GM18517 (cell line): ENCODE measurements around the gene BRD2.

ENCODE experiments used
- ATAC-seq: cut with Tn5 transposase; IDR thresholded peaks from one replicate; pipeline ENCODE4 v1.9.1; 2021; ENCODE audit warnings: mild to moderate bottlenecking, moderate library complexity; ENCODE audit not compliant: unreplicated experiment

BRD2 gene

DNA sequence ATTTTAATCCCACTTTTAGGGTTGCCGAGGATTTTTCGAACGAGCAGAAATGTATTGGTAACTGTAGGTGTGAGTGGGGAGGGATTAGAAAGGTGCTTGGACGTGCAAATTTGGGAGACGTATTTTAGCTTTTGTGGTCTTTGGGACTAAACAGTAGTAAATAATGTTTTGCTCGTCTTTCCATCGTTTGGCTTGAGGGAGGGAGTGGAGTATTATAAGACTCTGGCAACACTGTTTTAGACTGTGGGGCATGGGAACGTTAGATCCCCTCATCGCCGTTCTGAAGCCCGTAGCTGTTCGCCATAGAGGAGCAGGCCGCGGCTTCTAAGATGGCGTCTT is 2.8 kb downstream of the BRD2 start:
- no peak for ATAC-seq

DNA sequence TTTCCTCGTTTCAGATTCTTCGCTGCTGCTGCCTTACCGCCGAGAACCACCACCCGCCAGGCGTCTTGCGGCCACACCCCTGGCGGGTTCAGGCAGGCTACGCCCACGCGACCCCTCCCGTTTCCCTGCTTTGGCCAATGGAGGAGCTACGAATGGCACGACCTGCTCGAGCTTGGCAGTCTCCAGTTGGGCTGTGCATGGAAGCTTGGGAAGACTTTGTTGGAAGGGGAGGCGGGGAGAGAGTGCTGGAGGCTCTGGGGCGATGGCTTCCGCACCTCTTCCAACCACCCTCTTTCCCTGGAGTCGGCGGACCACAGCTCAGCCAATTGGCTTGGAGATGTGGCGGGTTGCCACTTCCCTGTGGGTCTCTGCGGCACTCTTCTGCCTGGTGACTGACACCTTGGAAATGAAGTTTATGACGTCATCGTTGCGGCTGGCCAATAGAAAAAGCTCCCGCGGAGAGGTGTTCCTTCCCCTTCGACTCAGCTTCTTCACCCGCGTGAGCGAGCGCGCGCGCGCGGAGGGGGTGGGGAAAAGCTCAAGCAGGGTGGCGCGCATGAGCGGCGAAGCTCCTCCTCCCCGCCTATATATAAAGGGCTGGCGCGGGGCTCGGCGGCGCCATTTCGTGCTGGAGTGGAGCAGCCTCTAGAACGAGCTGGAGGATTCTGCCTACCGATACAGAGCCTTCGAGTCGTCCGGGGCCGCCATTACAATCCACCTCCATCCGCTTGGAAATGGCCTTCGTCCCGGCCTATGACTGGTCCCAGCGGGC is 3.4 kb downstream of the BRD2 start:
- peak; percentile 58 for ATAC-seq

DNA sequence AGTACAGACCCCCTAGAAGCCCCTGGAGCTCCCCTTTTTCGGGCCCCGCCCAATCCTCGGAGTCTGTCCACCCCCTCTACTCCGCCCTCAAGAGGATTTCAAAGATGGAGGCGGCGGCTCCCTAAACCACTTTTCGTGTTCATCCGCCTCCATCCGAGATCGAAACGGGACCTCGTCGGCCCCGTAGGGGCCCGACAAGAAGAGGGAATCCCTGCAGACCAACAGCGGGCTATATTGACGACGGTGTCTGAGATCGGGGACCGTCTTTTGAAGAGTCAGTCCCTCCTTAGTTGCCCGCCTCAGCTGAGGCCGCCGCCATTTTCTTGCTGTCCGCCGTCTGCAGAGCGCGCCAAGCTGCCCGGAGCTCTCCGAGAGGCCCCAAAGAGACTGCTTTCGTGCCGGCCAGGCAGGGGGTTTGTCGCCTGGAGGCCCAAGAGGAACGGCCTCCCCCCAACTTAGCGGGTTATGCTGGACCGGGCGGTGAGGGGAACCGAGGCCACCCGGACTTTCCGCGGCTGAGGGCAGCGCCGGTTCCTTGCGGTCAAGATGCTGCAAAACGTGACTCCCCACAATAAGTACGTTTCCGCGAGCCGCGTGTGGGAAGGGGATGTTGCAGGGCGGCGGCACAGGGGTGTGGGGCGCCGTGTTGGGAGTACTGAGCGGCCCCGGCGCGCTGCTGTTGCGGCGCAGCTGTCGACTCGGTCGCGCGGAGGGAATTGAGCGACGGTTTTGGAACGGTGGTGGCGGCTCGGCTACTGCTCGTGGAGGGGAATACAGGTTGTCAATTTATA is 4.2 kb downstream of the BRD2 start:
- ATAC-seq: no peak

DNA sequence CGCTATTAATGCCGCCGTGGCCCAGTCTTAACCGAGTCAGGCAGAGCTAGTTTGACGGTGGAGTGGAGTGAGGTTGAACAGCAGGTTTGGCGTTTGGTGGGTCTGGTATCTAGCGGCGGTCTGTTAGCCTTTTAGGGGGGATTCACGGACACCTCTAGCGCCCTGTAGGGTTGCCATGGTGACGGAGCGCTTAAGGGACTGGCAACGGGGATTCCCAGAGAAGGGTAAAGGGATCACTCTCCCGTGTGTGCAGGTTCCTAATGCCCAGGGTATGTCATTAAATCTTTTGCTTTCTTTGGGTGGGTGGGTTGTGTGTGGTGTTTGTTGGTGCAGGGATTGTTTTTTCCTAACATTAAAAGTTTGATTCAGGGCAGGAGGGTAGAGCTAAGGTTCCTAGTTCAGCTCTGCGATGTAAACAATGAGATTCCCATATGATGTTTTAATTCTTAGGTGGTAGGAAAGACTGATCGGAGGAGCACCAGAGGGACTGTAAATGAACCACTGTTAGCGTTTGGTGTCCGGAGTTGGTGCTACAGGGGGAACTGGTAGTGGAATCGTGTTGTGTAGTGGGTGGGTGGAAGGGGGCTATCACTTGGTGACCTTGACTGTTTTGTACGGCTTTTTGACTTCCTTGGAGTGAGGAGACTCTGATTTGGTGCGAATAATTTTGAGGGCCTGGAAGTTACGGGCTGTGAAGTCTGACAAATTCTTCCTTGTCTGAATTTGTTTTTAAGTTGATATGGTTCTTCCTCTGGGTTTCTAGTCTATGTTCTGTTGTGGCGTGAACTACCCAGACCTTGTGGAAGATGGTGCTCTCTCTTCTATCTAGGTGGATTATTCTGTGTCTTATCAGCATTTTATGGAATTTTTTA is 5.0 kb downstream of the BRD2 start:
- ATAC-seq: no peak

DNA sequence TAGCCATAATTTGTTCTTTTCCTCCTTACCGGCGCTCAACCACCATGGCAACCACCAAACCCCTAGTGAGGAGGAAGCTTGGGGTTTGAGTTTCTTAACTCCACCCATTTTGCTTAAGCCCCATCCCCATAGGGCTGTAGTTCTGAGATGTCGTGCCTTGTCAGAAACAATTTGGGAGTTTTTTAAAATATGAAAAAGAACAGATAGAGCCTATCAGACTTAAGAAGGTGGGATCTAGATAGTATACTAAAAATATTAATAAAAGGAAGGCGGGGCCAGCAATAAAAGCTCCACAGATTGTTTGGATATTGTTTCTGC is 5.6 kb downstream of the BRD2 start:
- ATAC-seq: no peak

DNA sequence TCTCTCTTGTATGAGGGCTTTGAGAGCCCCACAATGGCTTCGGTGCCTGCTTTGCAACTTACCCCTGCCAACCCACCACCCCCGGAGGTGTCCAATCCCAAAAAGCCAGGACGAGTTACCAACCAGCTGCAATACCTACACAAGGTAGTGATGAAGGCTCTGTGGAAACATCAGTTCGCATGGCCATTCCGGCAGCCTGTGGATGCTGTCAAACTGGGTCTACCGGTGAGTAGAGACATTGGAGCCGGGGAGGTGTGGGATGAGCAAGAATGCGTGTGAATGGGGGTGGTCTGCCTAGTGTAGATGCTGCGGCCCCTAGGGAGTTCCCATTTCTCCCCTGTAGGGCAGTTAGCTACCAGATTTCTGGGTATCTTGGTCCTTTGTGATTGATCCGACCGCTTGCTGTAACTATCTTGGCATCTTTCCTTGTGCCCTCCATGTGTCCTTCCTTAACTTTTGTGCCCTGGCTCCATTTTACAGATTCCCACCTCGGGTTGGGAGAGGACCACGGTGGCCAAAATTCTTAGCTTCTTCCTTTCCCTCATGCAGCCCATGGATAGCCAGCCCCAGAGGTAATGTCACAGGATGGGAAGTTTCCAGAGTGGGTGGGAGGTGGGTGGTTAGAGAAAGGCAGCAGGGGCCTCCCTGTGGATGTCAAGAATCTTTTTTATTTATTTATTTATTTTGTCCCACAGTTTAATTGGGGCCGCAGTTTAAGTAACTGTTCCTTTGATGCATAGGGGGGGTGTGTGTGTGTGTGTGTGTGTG is 6.3 kb downstream of the BRD2 start:
- no peak for ATAC-seq

DNA sequence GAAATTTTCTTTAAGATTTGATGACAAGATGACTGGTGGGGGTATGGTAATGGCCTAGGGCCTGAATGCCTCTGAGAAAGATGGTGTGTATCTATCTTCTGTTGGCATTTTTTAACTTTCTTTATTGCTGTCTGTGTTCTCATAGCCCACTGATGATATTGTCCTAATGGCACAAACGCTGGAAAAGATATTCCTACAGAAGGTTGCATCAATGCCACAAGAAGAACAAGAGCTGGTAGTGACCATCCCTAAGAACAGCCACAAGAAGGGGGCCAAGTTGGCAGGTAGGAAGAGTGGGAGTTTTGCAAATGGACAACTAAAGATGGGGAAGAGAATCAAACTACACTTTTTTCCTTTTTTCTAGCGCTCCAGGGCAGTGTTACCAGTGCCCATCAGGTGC is 7.5 kb downstream of the BRD2 start:
- ATAC-seq: no peak

DNA sequence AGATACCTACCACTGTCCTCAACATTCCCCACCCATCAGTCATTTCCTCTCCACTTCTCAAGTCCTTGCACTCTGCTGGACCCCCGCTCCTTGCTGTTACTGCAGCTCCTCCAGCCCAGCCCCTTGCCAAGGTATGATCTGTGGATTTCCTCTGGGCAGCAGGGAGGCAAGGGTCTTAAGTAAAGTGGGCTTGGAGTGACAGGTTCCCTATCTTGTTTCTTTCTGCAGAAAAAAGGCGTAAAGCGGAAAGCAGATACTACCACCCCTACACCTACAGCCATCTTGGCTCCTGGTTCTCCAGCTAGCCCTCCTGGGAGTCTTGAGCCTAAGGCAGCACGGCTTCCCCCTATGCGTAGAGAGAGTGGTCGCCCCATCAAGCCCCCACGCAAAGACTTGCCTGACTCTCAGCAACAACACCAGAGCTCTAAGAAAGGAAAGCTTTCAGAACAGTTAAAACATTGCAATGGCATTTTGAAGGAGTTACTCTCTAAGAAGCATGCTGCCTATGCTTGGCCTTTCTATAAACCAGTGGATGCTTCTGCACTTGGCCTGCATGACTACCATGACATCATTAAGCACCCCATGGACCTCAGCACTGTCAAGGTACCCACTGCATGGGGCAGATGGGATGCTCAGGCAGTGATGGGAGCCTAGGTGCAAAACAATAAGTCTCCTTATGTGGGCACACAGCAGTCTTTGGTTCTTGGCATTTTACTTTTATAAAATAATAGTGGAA is 8.1 kb downstream of the BRD2 start:
- ATAC-seq: no peak

DNA sequence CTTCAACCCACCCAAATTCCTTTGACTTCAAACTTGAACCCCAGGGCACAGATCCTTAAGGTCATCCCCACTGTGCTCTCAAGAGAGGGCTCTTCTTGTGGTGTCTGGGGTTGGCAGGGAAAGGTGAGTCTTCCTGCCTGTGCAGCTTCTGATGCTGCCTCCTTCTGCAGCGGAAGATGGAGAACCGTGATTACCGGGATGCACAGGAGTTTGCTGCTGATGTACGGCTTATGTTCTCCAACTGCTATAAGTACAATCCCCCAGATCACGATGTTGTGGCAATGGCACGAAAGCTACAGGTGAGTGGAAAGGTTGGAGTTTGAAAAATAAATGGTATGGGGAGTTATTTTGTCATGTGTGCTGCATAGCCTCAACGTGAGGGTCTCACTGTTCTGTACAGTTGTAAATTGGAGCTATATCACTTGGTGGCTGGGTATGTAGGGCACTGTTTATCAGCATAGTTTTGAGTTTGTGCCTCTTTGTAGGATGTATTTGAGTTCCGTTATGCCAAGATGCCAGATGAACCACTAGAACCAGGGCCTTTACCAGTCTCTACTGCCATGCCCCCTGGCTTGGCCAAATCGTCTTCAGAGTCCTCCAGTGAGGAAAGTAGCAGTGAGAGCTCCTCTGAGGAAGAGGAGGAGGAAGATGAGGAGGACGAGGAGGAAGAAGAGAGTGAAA is 9.0 kb downstream of the BRD2 start:
- ATAC-seq: no peak

DNA sequence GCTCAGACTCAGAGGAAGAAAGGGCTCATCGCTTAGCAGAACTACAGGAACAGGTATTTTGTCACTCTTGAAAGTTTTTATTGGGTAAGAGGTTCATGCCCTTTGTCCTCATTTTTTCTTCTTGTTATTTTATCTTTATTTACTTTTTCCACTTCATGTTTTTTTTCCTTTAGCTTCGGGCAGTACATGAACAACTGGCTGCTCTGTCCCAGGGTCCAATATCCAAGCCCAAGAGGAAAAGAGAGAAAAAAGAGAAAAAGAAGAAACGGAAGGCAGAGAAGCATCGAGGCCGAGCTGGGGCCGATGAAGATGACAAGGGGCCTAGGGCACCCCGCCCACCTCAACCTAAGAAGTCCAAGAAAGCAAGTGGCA is 9.5 kb downstream of the BRD2 start:
- no peak for ATAC-seq

DNA sequence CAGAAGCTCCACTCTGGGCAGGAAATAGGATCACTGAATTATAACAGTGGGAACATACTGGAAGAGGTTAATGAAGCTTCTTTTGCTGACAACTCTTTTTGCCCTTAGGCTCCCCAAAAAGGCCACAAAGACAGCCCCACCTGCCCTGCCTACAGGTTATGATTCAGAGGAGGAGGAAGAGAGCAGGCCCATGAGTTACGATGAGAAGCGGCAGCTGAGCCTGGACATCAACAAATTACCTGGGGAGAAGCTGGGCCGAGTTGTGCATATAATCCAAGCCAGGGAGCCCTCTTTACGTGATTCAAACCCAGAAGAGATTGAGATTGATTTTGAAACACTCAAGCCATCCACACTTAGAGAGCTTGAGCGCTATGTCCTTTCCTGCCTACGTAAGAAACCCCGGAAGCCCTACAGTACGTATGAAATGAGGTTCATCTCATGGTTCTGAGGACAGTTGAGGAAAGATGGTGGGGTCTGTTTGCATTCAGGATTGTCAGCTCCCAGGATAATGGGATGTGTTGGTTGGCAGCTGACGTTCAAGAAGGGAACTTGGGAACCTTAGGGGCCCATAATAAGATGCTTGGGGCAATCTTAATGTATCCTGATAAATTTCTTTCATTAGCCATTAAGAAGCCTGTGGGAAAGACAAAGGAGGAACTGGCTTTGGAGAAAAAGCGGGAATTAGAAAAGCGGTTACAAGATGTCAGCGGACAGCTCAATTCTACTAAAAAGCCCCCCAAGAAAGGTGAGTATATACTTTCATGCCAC is 11.5 kb downstream of the BRD2 start:
- ATAC-seq: no peak

DNA sequence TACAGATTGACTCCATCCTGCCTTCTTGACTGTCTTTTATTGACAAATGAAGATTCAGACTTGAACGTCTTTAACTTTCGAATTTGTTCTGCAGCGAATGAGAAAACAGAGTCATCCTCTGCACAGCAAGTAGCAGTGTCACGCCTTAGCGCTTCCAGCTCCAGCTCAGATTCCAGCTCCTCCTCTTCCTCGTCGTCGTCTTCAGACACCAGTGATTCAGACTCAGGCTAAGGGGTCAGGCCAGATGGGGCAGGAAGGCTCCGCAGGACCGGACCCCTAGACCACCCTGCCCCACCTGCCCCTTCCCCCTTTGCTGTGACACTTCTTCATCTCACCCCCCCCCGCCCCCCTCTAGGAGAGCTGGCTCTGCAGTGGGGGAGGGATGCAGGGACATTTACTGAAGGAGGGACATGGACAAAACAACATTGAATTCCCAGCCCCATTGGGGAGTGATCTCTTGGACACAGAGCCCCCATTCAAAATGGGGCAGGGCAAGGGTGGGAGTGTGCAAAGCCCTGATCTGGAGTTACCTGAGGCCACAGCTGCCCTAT is 12.2 kb downstream of the BRD2 start:
- ATAC-seq: no peak

DNA sequence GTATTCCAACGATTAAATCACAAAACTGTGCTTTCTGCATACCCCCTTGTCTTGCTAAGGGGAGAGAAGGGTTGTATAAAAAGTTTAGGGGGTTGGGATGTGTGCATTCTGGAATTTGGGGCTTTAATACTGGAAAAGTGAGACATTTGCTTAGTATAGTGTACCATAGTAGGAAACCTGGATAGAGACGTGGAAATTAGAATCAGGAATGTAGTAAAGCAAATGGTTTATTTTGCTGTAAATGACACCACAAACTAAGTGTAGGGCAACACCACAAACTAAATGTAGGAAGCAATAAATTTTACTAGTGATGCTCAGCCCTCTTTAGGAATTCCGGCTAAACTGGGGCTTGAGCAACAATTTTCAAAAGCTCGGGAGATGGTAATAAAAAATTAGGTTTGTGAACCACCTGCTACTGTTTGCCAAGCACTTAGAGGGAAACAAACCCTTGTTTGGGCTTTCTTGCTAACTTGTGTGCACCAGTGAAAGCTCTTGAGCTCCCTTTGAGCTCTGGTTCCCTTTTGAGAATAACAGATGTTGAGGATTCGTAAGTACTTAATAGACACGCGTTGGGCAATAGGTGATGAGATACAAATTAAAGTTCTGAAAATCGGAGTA is 13.8 kb downstream of the BRD2 start:
- no peak for ATAC-seq

DNA sequence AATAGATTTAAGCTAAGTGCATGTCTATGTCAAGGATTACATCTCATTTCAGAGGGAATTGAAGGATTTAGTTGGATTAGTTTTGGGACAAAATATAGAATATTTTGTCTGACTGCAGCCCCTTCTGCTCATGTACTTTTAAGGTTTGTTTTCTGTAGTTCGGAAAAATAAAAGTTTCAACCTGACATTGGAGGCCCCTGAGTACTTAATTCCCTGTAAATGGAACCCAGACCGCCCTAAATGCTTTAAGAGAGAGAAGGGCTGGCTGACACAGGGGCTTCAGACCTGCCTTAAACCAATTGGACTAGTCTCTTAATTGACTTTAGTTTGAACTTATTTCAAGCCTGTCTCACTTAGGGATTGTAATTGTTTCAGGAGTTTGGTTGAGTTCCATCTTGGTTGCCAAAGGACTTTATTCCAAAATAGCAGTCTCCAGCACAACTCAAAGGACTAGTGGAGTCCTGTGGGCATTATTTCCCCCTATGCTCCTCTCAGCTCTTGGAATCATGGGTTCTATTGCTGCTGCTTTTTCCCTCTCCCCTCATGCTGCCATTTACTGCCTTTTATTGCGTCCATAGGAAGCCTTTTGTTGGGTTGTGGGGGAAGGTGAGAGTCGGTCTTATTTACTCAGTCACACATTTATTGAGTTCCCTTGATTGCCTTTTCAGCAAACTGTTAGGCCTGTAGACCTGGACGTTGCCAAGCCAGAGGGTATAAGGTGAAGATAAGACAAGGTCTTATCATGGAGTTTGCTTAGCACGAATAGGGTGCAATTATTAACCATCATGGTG is 14.5 kb downstream of the BRD2 start:
- no peak for ATAC-seq

DNA sequence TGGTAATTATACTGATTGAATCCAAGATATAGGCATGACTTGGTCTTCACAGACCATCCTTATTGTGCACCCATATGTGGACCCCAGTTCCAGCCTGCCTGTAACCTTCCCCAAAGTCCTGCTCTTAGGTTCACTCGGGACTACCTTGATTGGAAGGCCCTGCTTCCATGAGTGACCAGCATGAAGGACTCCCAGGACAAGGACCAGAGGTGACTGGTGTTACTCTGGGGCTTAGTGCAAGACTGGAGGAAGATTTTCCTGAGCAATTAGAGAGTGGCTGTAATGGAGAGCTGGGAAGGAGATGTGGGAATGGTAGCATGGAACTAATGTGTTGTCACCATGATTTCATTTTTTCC is 15.1 kb downstream of the BRD2 start:
- ATAC-seq: no peak

DNA sequence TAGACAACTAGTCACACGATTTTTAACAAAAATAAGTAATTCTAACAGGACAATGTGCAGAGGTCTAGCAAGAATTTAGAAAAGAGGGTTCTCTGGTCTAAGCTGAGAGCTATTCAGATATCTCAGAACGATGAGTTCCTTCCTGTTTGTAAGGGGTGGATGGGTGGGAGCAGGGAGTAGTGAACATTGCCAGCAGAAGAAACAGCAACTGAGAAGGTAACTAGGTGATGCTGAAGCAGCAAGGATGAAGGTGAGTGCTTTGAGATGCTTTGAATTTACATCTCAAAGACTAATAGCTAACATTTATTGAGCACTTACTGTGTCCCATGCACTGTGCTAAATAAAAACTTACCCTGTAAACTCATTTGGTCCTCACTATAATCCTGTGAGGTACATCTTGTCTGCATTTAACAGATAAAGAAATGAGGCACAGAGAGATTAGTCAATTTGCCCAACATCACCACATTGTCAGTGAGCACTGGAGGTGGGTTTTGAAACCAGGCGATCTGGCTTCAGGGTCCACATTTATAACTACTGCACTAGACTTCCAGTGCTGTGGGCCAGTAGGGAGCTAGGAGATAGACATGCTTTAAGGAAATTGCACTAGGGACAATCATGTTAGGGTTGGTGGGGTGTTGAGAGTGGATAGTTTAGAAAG is 15.7 kb downstream of the BRD2 start:
- ATAC-seq: no peak
